ENCODE measurements around the gene FYN. TPM values are rescaled to one million over a fixed set of nuclear protein-coding genes. Genes with fewer than 3 reads are reported as not detected.
A peak's percentile ranks its signal among the peaks of the same experiment; 100 is the strongest.

FYN gene
- total RNA-seq, 1 donor from 2014 or later, result 525 TPM

GRCh38 chr6:111796310-111796918 is 76.8 kb downstream of the FYN start:
- H3K27ac Mint-ChIP-seq (ENCODE audit: unreplicated experiment), result no peak overlapping the region
- no peak overlapping the region for H3K4me3 Mint-ChIP-seq (ENCODE audit: unreplicated experiment)
- H3K36me3 Mint-ChIP-seq (ENCODE audit: unreplicated experiment), result no peaks in the 10 kb centered on the region
- DNase-seq, result no peak
- peaks cover 61% of the 10 kb centered on the region for H3K4me1 Mint-ChIP-seq (ENCODE audit: low read depth, unreplicated experiment)
- H3K27me3 Mint-ChIP-seq (ENCODE audit: unreplicated experiment), result peaks cover 3% of the 10 kb centered on the region
- no peak for TF ChIP-seq CTCF (IDR thresholded peaks at IDR 0.05; ENCODE audit: partially characterized antibody, unreplicated experiment)
- H3K9me3 Mint-ChIP-seq (ENCODE audit: unreplicated experiment), result peaks cover 7% of the 10 kb centered on the region

GRCh38 chr6:111795558-111795957 is 77.7 kb downstream of the FYN start:
- no peak for TF ChIP-seq CTCF (IDR thresholded peaks at IDR 0.05; ENCODE audit: partially characterized antibody, unreplicated experiment)
- peaks cover 5% of the 10 kb centered on the region for H3K27me3 Mint-ChIP-seq (ENCODE audit: unreplicated experiment)
- H3K4me1 Mint-ChIP-seq (ENCODE audit: low read depth, unreplicated experiment), result peaks cover 61% of the 10 kb centered on the region
- peak overlapping the region; percentile 59 for H3K27ac Mint-ChIP-seq (ENCODE audit: unreplicated experiment)
- no peaks in the 10 kb centered on the region for H3K36me3 Mint-ChIP-seq (ENCODE audit: unreplicated experiment)
- DNase-seq, result no peak
- no peak overlapping the region for H3K4me3 Mint-ChIP-seq (ENCODE audit: unreplicated experiment)
- H3K9me3 Mint-ChIP-seq (ENCODE audit: unreplicated experiment), result peaks cover 8% of the 10 kb centered on the region

- peak overlapping the region; percentile 59 for H3K27ac Mint-ChIP-seq (ENCODE audit: unreplicated experiment)
- no peak for TF ChIP-seq CTCF (IDR thresholded peaks at IDR 0.05; ENCODE audit: partially characterized antibody, unreplicated experiment)
- H3K4me1 Mint-ChIP-seq (ENCODE audit: low read depth, unreplicated experiment), result peaks cover 59% of the 10 kb centered on the region
Measured at GRCh38 chr6:111794727-111795452, 78.4 kb downstream of the FYN start.

GRCh38 chr6:111794300-111794699 is 79.0 kb downstream of the FYN start:
- H3K36me3 Mint-ChIP-seq (ENCODE audit: unreplicated experiment), result no peaks in the 10 kb centered on the region

More at GRCh38 chr6:111794727-111795452, 78.4 kb downstream of the FYN start:
- no peak for DNase-seq
- H3K36me3 Mint-ChIP-seq (ENCODE audit: unreplicated experiment), result no peaks in the 10 kb centered on the region
- H3K27me3 Mint-ChIP-seq (ENCODE audit: unreplicated experiment), result peaks cover 2% of the 10 kb centered on the region
- H3K9me3 Mint-ChIP-seq (ENCODE audit: unreplicated experiment), result peaks cover 11% of the 10 kb centered on the region
- H3K4me3 Mint-ChIP-seq (ENCODE audit: unreplicated experiment), result peak overlapping the region; percentile 14

More at GRCh38 chr6:111794300-111794699, 79.0 kb downstream of the FYN start:
- peak overlapping the region; percentile 54 for H3K4me3 Mint-ChIP-seq (ENCODE audit: unreplicated experiment)
- H3K27me3 Mint-ChIP-seq (ENCODE audit: unreplicated experiment), result peaks cover 2% of the 10 kb centered on the region
- peaks cover 11% of the 10 kb centered on the region for H3K9me3 Mint-ChIP-seq (ENCODE audit: unreplicated experiment)
- peaks cover 53% of the 10 kb centered on the region for H3K4me1 Mint-ChIP-seq (ENCODE audit: low read depth, unreplicated experiment)
- no peak for DNase-seq
- TF ChIP-seq CTCF (IDR thresholded peaks at IDR 0.05; ENCODE audit: partially characterized antibody, unreplicated experiment), result no peak
- peak overlapping the region; percentile 59 for H3K27ac Mint-ChIP-seq (ENCODE audit: unreplicated experiment)
